SK-MEL-5 (cell line): ENCODE measurements around the gene GRB10. TPM values are rescaled to one million over a fixed set of nuclear protein-coding genes. Genes with fewer than 3 reads are reported as not detected.
A peak's percentile ranks its signal among the peaks of the same experiment; 100 is the strongest.

ENCODE experiments used
- DNase-seq: peaks from one replicate; pipeline ENCODE4 v3.0.0-alpha.2; 2016; ENCODE audit warnings: low read depth, low spot score
- in situ Hi-C: cut with HindIII; loops from 2 replicates; pipeline ENCODE4 v1.10.0; 2016; ENCODE audit warnings: low sequenced_read_pairs, high pct_unique_total_duplicates, low pct_unique_long_range_greater_than_20kb
- total RNA-seq: library from RNA; depleted of rRNA; stranded (reverse); fragments of >200 nt; shearing (Covaris generic); gene quantifications from 2 replicates; pipeline ENCODE4 v1.2.3, GENCODE V29; 2014

GRB10 gene
- total RNA-seq, 1 experiment from 2014 or later: 94.3 TPM

DNA sequence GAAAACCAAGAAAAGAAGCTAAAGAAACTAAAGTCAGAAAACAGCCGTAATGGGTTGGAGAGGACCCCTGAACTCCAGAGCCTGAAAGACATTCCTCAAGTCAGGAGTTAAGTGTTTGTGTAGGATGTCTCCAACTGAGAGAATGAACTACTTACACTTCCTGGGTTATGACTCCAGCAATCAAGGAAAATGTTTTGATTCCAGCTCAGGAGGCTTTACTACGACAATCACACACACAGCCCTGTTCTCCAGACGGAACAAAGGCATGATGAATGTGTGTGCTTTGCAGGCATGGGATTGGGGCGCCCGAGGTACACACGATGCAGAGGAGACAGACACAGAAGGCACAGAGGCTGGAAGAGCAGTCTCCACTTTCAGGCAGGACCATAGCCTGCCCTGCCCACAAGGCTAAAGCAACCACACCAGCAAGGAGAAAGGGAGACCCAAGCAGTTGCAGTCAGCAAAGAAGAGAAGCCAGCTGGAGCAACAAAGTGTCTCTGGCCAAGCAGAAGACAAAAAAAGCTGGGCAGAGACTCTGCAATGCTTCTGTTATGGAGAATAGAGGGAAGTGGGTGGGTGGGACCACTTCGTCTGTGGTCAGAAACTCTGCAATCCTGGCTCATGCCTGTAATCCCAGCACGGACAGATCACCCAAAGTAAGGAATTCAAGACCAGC lies 89.1 kb downstream of the GRB10 start:
- in situ Hi-C loops: no loop called here
- DNase-seq: no peak

DNA sequence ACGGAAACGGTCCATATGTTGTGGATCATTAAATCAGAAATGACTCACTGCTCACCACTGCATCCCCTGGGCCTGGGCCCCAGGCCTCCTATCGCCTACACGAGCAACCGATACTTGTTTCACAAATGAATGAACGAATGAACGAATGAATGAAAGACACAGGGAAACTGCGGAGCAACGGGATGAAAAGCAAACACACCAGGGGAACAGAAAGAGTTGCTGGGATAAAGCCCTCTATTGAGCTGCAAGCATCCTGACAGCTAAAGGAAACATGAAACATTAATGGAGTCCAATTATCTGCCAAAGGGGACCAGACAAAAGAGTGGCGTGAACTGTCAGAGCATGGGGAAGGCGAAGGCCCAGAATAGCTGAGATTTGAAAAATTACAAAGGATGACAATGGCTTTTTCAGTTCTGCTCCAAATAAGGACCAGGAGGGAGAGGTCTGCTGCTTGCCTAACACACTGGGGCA lies 92.1 kb downstream of the GRB10 start:
- peak; percentile 64 for DNase-seq

DNA sequence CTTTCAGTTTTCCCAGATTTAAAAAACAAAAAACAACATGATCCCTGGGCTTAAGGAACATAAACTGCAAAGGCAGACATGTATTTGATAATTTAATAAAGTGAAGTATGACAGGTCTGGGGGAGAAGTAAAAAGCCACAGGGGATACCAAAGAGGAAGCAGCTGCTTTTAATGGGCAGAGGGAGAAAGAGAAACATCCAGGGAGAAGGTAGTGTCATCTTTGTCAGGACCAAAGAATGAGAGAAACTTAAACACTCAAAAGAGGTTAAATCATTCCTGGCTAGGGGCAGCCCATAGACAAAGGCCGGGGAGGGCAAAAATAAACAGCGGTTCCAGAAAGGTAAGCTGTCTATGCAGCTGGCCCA lies 94.5 kb downstream of the GRB10 start:
- in situ Hi-C loops: no loop called here

More for the DNA sequence above, 92.1 kb downstream of the GRB10 start:
- in situ Hi-C loops: no loop called here

DNA sequence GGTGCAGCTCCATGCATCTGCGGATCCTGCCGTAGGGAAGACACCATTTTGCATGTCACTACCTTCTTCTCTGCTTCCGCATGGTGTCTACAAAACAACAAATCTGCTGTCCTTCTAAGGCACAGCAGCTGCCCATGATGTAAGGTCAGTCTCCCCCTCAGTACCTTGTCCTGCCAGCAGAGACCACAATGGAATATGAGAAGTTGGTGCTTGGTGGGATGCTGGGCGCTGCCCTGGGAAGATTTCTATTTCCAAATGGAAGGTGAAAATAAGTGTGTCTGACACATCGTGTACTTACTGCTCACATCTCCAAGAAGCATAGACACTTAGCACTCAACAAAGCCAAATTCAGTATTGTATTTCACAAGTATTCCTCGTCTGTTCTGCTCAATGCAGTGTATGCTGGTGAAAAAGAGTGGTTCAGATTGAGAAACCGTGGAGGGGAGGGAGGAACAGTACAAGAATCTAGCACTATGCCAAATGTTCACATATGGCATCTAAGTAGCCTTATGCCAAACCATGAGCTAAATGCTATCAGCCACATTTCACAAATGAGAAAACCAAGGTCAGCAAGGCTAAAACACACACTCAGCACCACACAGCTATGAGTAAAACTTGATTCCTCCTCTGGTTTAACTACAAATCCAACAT lies 95.0 kb downstream of the GRB10 start:
- in situ Hi-C loops: no loop called here
- DNase-seq: no peak

More for the DNA sequence above, 94.5 kb downstream of the GRB10 start:
- no peak for DNase-seq

DNA sequence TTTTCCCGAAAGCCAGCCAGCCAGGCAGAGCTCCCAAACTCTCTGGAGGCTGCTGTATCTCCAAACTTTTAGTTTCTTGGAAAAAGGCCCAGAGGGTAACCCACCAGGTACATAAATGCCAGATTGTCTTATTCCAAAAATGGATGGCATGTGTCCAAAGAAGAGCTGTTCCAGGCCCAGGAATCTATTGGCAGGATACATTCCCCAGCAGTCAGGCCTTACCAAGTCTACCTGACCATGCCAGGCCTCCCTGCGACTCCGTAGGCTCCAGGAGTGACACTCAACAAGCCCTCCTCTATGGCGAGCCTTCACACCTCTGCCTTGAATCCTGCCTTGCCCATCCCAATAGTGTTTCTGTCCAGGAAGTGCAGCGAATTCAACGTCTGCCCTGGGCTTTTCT lies 95.6 kb downstream of the GRB10 start:
- no peak for DNase-seq
- in situ Hi-C loops: no loop called here

DNA sequence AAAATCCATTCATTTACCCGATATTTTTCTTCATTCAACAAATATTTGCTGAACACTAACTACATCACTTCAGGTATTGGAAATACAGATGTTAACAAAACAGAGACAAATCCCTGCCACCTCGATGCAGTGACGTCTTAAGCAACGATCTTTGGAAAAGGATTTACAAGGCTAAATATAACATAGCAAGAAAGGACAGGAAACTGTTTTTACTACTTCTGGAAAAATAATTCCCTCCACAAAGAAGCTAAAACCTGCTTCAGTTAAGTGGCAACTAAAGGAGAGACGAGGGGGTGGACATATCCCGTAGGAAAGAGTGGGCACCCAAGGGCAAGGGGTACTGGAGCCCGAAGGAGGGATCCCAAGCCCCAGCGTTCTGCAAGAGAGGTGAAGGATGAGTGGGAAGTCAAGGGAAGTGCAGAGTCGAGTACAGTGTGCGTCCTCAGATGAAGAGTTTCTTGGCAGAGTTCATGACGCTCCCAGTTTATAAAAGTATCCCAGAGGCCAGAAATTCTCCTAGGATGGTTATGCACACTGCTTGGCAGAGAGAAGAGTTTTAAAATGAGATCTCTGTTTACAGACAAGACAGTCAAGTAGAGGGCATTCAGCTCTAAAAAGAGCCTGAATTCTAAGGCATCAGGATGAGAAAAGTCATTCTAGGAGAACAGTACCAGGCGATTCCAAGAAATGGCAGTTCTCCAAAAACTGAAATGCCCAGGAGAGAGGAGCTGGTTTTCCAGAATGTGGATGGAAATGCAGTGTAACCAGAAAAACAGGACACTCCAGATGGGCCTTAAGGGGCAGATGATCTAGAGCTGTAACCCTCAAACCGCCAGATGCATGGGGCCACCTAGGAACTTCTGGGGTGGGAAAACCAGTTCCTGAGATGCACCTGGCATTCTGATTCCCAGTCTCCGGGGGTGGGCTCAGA lies 97.3 kb downstream of the GRB10 start:
- no peak for DNase-seq
- in situ Hi-C loops: no loop called here

DNA sequence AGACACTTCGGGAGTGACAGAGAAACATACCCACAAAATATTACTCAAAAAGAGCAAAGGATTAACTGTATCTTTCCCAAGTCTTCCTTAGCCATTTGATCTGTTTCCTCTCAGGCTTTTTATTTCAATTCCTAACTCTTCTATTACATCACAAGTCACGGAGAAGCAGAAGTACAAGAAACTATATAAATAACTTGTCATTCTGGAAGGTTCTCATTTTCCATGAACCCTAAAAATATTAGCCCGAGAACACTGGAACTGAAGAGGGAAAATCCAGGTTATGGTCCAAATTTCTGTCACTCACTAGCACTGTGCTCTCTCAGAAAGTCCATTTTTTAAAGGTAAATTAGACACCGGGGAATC lies 98.0 kb downstream of the GRB10 start:
- DNase-seq: no peak
- in situ Hi-C loops: no loop called here

DNA sequence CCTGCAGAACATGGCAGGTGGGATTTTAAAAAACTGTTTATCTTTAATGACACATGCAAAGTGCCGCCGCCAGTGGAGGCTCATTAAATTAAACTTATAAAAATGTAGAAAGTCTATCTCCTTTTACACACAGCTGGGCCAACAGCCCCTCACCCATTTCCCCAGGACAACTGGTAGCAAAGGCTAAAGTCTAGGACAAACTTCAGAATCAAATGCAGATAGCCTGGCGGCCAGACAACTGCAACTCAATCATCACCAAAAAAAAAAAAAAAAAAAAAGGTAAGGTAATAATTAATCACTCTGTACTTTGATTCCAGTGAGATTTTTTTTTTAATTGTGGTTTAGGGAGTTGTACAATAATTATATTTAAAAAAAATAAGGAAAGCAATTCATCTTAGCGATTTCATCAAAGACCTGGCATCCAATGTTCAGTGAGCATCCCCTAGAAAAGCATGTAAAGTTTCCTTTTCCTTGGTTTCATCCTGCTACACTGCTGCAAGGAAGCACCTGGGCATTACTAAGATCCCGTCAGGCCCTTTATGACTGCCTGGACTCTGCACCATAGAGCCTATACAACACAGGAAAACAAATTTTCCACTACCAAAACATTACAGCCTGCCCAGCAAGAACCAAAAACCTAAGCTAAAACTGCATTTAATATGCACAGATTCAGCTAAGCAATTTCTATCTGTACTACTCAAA lies 98.5 kb downstream of the GRB10 start:
- DNase-seq: no peak
- in situ Hi-C loops: no loop called here

DNA sequence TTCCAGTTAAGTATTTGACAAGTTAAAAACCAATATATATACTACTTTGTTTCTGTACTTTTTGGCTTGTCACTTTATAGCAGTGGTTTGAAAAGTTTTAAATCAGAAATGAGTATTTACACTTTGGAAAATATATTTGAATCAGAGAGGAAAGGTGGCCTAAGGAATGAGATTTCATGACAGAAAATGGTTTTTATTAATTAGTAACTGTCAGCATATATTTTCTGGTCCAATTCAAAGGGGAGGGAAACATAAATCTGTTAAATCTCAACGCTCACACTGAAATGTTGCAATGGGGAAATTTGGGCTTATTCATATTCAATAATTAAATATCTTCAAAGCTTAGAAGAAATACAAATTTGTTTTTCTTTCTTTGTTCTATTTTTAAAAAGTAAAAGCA lies 100.1 kb downstream of the GRB10 start:
- in situ Hi-C loops: no loop called here
- no peak for DNase-seq

DNA sequence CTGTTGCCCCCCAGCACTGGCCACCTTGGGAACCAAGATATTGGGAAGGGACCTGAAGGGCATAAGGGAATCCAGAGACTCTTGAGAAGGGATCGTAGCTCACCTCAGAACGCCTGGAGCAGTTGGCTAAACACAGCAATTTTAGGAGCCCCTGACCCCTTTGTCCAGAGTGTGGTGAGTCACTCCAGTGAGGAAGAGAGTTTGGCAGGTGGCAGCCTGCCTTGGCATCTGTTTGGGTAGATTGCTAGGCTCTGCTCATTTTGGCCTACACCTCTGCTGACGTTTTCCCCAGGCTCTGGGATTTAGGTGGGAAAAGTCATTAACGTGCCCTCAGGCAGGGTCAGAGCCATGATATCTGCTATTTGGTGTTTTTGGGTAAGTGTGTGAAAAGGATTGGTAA lies 100.6 kb downstream of the GRB10 start:
- DNase-seq: no peak
- in situ Hi-C loops: no loop called here

DNA sequence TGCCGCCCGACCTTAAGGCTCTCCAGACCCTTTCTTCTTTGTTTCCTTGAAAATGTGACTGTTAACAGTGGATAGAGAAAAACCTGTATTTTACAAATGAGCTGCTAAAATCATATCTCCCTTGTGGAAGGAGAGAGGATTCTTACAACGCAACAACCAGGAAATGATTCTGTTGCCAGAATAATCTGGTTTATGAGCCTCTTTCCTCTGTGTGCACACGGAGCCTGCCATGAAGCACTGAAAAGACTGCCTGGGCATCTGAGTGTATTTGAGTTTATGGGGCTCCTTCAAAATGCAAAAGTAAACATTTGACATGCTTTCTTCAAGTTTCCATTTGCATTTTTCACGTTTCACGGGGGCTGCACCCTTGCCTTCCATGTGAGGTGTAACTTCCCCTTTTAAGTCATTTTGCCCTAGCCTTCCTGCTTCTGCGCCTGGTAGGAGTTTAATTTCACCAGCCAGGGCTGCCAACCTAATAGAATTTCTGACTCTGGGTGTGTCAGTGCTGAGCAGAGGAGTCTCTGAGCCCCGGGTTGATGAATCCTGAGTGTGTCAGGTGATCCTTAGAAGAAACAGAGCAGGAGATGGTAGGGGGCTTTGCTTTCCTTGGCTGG lies 101.2 kb downstream of the GRB10 start:
- in situ Hi-C loops: no loop called here
- DNase-seq: no peak

DNA sequence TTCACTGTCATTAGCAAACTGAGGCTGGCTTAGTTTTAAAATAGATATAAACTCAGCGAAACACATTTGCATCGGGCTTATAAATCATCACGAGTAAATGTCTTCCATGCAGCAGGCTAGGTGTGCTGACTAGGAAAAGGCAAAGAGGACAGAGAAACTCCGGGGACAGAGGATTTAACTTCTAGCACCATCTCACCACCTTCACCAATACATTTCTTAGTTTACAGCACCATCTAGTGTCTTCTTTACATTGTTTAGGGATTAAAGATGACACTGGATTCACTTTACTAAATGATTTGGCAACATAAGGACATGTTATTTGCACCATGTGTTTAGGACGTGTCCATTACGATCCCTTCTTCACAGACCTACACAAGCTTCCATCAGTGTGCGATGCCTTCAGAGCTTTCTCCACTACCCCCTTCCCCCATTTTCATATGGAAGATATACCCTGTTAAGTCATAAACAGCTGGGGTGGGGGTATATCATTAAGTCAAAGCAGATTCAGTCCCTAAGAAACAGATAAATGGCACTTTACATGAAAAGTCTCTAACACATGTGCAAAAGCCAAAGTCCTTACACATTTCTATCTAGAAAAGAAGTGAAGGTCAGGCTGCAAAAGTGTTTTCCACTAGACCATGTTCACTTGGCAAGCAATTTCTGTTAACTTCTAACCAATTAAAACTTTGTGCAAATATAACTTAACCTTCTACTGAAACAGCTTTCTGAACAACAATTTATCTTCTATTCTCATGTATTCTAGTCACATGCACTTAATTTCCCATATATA lies 103.3 kb downstream of the GRB10 start:
- peak; percentile 78 for DNase-seq
- in situ Hi-C loops: no loop called here

DNA sequence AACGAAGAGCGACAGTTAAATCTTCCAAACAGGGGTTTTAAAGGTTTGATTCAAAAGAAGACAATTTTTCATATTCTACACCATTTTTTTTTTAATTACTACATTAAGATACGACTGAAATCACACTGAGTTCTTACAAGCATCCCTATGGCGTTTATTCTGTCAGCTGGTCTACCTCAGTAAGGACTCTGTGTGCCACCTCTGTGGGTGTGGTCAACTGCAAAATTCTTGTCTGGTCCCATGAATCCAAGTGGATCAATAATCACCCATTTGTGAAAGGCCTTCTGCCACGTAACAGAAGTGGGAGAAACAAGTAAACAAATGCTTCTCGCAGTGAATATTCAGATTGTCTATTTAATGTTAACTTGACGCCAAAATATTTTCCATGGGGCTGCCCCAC lies 104.1 kb downstream of the GRB10 start:
- in situ Hi-C loops: no loop called here

DNA sequence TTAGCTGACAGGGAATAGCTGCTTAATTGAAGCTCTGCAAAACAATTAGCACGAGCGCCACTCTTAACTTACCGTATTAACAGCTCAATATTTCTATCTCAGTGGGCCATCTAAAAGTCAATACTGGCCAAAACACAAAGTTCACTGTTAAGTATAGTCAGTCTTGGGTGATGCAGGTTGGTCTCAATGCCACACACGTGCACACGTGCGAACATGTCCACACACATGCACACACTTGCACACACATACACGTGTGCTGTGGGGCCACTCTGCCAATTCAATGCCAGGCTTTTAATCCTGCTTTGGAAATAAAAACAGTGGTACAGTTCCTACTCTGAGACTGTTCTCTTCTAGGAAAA lies 105.1 kb downstream of the GRB10 start:
- in situ Hi-C loops: no loop called here
- no peak for DNase-seq

More for the DNA sequence above, 104.1 kb downstream of the GRB10 start:
- no peak for DNase-seq

DNA sequence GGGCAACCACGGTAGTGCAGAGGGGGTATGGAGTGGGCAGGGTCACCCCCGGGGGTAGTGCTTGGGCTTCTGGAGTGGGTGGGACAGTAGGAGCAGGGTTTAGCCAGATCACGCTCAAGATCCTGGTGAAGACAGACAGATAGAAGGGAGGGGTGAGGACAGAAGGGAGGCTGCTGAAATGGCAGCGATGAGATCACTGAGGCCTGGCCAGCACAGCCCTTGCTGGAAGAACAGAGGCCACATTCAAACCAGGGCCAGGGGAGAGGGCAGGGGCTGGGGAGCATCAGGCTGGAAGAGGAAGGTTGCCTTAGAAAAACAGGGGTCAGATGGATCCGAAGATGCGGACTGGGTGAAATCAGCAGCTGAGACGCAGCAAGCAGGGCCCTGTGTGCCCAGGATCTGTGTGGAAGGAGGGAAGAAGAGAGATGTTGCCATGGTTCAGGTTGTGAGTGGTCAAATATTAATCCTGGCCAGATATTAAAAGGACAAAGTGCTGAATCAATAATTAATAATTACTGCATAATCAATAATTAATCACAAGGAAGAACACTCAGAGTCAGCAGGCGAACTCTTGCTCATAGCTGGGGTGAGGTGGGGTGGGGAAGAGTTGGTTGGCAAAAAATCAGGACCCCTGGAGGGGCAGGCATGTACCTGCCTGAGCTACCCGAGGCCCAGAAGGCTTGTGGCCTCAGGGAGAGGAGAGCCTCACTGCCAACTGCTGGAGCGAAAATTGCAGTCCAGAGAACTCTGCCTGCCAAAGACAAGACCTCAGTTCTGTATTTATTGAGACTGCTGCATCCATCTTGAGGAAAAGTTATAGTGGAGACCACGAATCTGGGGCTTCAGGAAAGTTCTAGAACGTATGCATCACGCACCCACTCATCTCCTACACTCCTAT lies 105.7 kb downstream of the GRB10 start:
- in situ Hi-C loops: no loop called here
- no peak for DNase-seq

DNA sequence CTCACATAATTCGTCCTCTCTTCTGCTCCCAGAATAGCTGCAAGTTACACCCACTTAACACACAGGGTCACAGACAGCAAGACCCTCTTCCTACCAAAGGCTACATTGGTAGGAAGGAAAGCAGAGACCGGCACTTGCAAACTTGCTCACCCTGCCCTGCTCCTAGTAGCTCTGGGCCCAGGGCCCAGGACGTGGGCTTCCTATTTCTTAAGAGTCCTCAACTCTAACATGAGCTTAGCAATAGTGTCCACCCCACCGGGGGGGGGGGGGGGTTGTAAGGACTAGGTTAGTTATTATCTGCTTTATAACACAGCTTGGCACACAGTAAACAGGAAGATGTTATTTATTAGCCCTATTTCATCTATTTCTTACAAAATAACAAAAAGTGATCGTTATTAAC lies 106.6 kb downstream of the GRB10 start:
- in situ Hi-C loops: no loop called here
- DNase-seq: no peak
